Testis (tissue), 5 donors: Measurements from ENCODE around the gene RHOD. TPM values are rescaled to one million over a fixed set of nuclear protein-coding genes. Genes with fewer than 3 reads are reported as not detected.

ENCODE experiments used
- DNase-seq: peaks from one replicate; pipeline ENCODE4 v3.0.0-alpha.2; 2019
- H3K27ac ChIP-seq, 2 donors: fragments of 200-600 bp; sonication (generic); one replicate each; pipeline ENCODE4 v1.5.1; 2019
- H3K27me3 ChIP-seq: fragments of 200-600 bp; sonication (generic); one replicate; pipeline ENCODE4 v1.5.1; 2019
- H3K36me3 ChIP-seq: fragments of 200-600 bp; sonication (generic); one replicate; pipeline ENCODE4 v1.5.1; 2017; ENCODE audit warnings: low read depth; ENCODE audit errors: missing control alignments
- H3K4me1 ChIP-seq: fragments of 200-600 bp; sonication (generic); one replicate; pipeline ENCODE4 v1.5.1; 2019
- H3K4me3 ChIP-seq, 2 donors: fragments of 200-600 bp; sonication (generic); one replicate each; pipeline ENCODE4 v1.5.1; 2017 to 2019
- H3K9me3 ChIP-seq: fragments of 200-600 bp; sonication (generic); one replicate; pipeline ENCODE4 v1.5.1; 2017
- CTCF ChIP-seq, 3 experiments: fragments of 450-650 bp in 2 of 3; fragments of 200-600 bp in 1 of 3; sonication (generic) in 1 of 3; IDR thresholded peaks; one replicate each; pipeline ENCODE4 v1.5.1; 2016 to 2019; ENCODE audit warnings: antibody characterized with exemption in 3 of 3, mild to moderate bottlenecking in 2 of 3, moderate library complexity in 1 of 3
- POLR2A ChIP-seq: fragments of 450-650 bp; IDR thresholded peaks from one replicate; pipeline ENCODE4 v1.6.1; 2017; ENCODE audit warnings: antibody characterized with exemption, mild to moderate bottlenecking, moderate library complexity
- WGBS, 2 donors: methylation state at CpG; one replicate each; pipeline ENCODE4 v1.1.5; 2018; 5-methylcytosine and 5-hydroxymethylcytosine counted together
- intact Hi-C: fragments of 100-400 bp; cut with DNase I; formaldehyde crosslinking; loops from one replicate; pipeline ENCODE4 v1.15.1; 2023; ENCODE audit warnings: low total_unique reads
- long read RNA-seq, 2 donors: transcript quantifications; one replicate each; lab custom pipeline, GENCODE V29; 2026
- polyA plus RNA-seq: library from polyadenylated mRNA; stranded (reverse); fragments of 350-450 nt; fragmentation: Illumina TruSeq; extraction: RNeasy Lipid Tissue Mini Kit (QIAGEN cat#74804); gene quantifications from one replicate; pipeline ENCODE4 v1.2.3, GENCODE V29; 2014; ENCODE audit warnings: low read depth, low replicate concordance; ENCODE audit not compliant: insufficient read depth
- total RNA-seq, 2 donors: library from RNA; depleted of rRNA; stranded (reverse); fragments of >200 nt; gene quantifications; one replicate each; pipeline ENCODE4 v1.2.3, GENCODE V29; 2016

The RHOD gene
- total RNA-seq = 10 to 100 TPM; 11.1 to 13.9 TPM
- 10.6 TPM for polyA plus RNA-seq
- long read RNA-seq, donor 1, transcript RHOD-201 (5 exons, 1,129 nt) = major isoform, 22 of 22 reads
- long read RNA-seq, donor 1, partial matches to known transcripts = 0 of 22 reads
- long read RNA-seq, donor 1, other reads (novel, unspliced or antisense) = 0 of 22 reads
- long read RNA-seq, donor 2, transcript RHOD-201 (5 exons, 1,129 nt) = major isoform, 14 of 30 reads
- long read RNA-seq, donor 2, partial matches to known transcripts = 15 of 30 reads
- long read RNA-seq, donor 2, other reads (novel, unspliced or antisense) = 0 of 30 reads

GRCh38 chr11:67056267-67057204 is at the start of gene RHOD:
Gene RHOD (plus strand): TSS chr11:67056847. CDS start chr11:67056903, 56 bp downstream.
- intact Hi-C loops = no loop called here
- Histone ChIP-seq H3K9me3 (no peaks in the 10 kb centered on the region), H3K27ac (peak within 1 kb of the TSS in 1 of 2 donors; percentile 30), H3K4me3 (peak within 1 kb of the TSS; percentile 55 to 67), H3K27me3 (no peaks in the 10 kb centered on the region), H3K4me1 (peaks cover 33% of the 10 kb centered on the region), H3K36me3 (no peaks in the 10 kb centered on the region)
- TF ChIP-seq POLR2A (no peak), CTCF (IDR thresholded peaks at IDR 0.05) (no peak)
- WGBS, 2 donors = 4 to 6% methylated on average over 21 to 63 of the region's 72 CpGs
- peak; percentile 46 for DNase-seq

- intact Hi-C loops = no loop called here
- H3K36me3 ChIP-seq = no peaks in the 10 kb centered on the region
- H3K4me3 ChIP-seq = no peak overlapping the region
- TF ChIP-seq CTCF (IDR thresholded peaks at IDR 0.05) (no peak), POLR2A (no peak)
- H3K27ac ChIP-seq = no peak overlapping the region
- DNase-seq = no peak
- peaks cover 6% of the 10 kb centered on the region for H3K4me1 ChIP-seq
- H3K27me3 ChIP-seq = no peaks in the 10 kb centered on the region
- no peaks in the 10 kb centered on the region for H3K9me3 ChIP-seq
- WGBS, 2 donors = 63 to 83% methylated on average over 2 to 7 of the region's 7 CpGs
These were observed 49.5 kb upstream of the RHOD start for GRCh38 chr11:67007126-67007525.

- Histone ChIP-seq H3K4me1 (peaks cover 6% of the 10 kb centered on the region), H3K4me3 (no peak overlapping the region), H3K27me3 (no peaks in the 10 kb centered on the region), H3K27ac (no peak overlapping the region), H3K9me3 (no peaks in the 10 kb centered on the region), H3K36me3 (no peaks in the 10 kb centered on the region)
- no peak for DNase-seq
- 84 to 88% methylated on average over 6 to 7 of the region's 7 CpGs for WGBS, 2 donors
- no peak for TF ChIP-seq CTCF (IDR thresholded peaks at IDR 0.05)
- no peak for TF ChIP-seq POLR2A
- intact Hi-C loops = no loop called here
These were observed 46.2 kb upstream of the RHOD start for GRCh38 chr11:67010296-67010905.

GRCh38 chr11:67013511-67014045 is 43.1 kb upstream of the RHOD start:
- 86 to 87% methylated on average over 11 of the region's 11 CpGs for whole genome bisulfite sequencing, 2 donors
- intact Hi-C loops = no loop called here
- Histone ChIP-seq H3K4me1 (no peaks in the 10 kb centered on the region), H3K9me3 (no peaks in the 10 kb centered on the region), H3K36me3 (no peaks in the 10 kb centered on the region), H3K27ac (no peak overlapping the region), H3K27me3 (no peaks in the 10 kb centered on the region), H3K4me3 (no peak overlapping the region)
- DNase-seq = no peak
- TF ChIP-seq CTCF (IDR thresholded peaks at IDR 0.05) (no peak), POLR2A (no peak)
